OCI-LY1 (cell line): Measurements from ENCODE around the gene FRG2B.
"Not testable (repeated sequence)": the region's sequence is repeated elsewhere in the genome, so short reads cannot be mapped to it uniquely, and the experiment has no call there.

Source experiments
- H2AFZ ChIP-seq: fragments of 200-600 bp; sonication (generic), shearing (Covaris generic); 2 replicates; pipeline ENCODE4 v1.6.0; 2014; ENCODE audit warnings: antibody characterized with exemption, mild to moderate bottlenecking, low read length
- H3F3A ChIP-seq: fragments of 200-600 bp; sonication (generic), shearing (Covaris generic); 2 replicates; pipeline ENCODE4 v1.6.0; 2014; ENCODE audit warnings: mild to moderate bottlenecking, antibody characterized with exemption, low read length, moderate library complexity; ENCODE audit not compliant: insufficient read depth
- H3K27ac ChIP-seq: fragments of 200-600 bp; sonication (generic); 2 replicates; pipeline ENCODE4 v1.5.1; 2014; ENCODE audit warnings: low read length, mixed run types, mild to moderate bottlenecking, low read depth; ENCODE audit not compliant: poor library complexity, severe bottlenecking
- H3K27me3 ChIP-seq: fragments of 200-600 bp; sonication (generic); 2 replicates; pipeline ENCODE4 v1.6.0; 2014; ENCODE audit warnings: antibody characterized with exemption, mild to moderate bottlenecking, low read length, moderate library complexity; ENCODE audit not compliant: insufficient read depth
- H3K36me3 ChIP-seq: fragments of 200-600 bp; sonication (generic); 2 replicates; pipeline ENCODE4 v1.6.1; 2014; ENCODE audit warnings: mild to moderate bottlenecking, antibody characterized with exemption, low read length, moderate library complexity, mixed read lengths; ENCODE audit not compliant: insufficient read depth
- H3K4me1 ChIP-seq: fragments of 200-600 bp; sonication (generic); 2 replicates; pipeline ENCODE4 v1.5.1; 2014; ENCODE audit warnings: mild to moderate bottlenecking, low read length, moderate library complexity; ENCODE audit not compliant: insufficient read depth, severe bottlenecking
- H3K4me2 ChIP-seq: fragments of 200-600 bp; sonication (generic), shearing (Covaris generic); 2 replicates; pipeline ENCODE4 v1.6.1; 2014; ENCODE audit warnings: low read length
- H3K4me3 ChIP-seq: fragments of 200-600 bp; sonication (generic); 2 replicates; pipeline ENCODE4 v1.5.1; 2014; ENCODE audit warnings: low read length, low read depth, mild to moderate bottlenecking, mixed read lengths; ENCODE audit not compliant: poor library complexity, severe bottlenecking
- H3K79me2 ChIP-seq: fragments of 200-600 bp; shearing (Covaris generic); 2 replicates; pipeline ENCODE4 v1.6.1; 2016; ENCODE audit warnings: mixed run types, low read length, mixed read lengths; ENCODE audit not compliant: insufficient read depth
- H3K9ac ChIP-seq: fragments of 200-600 bp; sonication (generic), shearing (Covaris generic); 2 replicates; pipeline ENCODE4 v1.6.1; 2014; ENCODE audit warnings: mild to moderate bottlenecking, low read length, mixed read lengths
- H3K9me2 ChIP-seq: fragments of 200-600 bp; sonication (generic), shearing (Covaris generic); 2 replicates; pipeline ENCODE4 v1.6.1; 2014; ENCODE audit warnings: low read depth, mild to moderate bottlenecking, low read length, mixed read lengths
- H3K9me3 ChIP-seq: fragments of 200-600 bp; shearing (Covaris generic); 2 replicates; pipeline ENCODE4 v1.6.1; 2014; ENCODE audit warnings: low read length, mixed read lengths
- H4K20me1 ChIP-seq: fragments of 200-600 bp; sonication (generic), shearing (Covaris generic); 2 replicates; pipeline ENCODE4 v1.6.0; 2016; ENCODE audit warnings: mild to moderate bottlenecking, low read length; ENCODE audit not compliant: insufficient read depth
- CTCF ChIP-seq: fragments of 200-600 bp; sonication (generic), shearing (Covaris generic); IDR thresholded peaks from 2 replicates; pipeline ENCODE4 v1.5.1; 2017; ENCODE audit warnings: mild to moderate bottlenecking, antibody characterized with exemption, low read length, moderate library complexity, mixed read lengths
- EZH2 ChIP-seq: fragments of 200-600 bp; sonication (generic), shearing (Covaris generic); IDR thresholded peaks from 2 replicates; pipeline ENCODE4 v1.8.0; 2017; ENCODE audit warnings: borderline replicate concordance, mixed run types, mild to moderate bottlenecking, antibody characterized with exemption, low read length, moderate library complexity, mixed read lengths

The FRG2B gene

DNA sequence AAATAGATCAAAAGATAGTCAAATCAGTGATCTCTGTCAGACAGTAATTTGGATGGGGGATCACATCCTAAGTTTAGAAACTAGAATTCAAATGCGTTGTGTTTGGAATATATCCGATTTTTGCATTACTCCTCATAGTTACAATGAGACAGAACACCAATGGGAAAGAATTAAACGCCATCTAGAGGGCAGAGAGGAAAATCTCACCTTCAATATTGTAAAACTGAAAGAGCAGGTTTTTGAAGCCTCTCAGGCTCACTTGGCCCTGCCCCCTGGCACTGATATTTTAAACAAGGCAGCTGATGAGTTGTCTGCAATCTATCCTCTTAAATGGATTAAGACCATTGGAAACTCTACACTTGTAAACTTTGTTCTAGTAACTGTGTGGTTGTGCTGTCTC lies 17.7 kb downstream of the FRG2B start:
- Histone ChIP-seq H3K36me3 (no peaks in the 10 kb centered on the region), H3K79me2 (no peaks in the 10 kb centered on the region), H3K4me3 (no peak overlapping the region), H3K4me1 (peaks cover 8% of the 10 kb centered on the region), H3K4me2 (no peak overlapping the region), H2AFZ (no peak overlapping the region), H4K20me1 (no peaks in the 10 kb centered on the region), H3K9ac (no peak overlapping the region), H3K27me3 (peaks cover 8% of the 10 kb centered on the region; the same call in 1 of the 2 replicates), H3K9me2 (no peaks in the 10 kb centered on the region), H3F3A (no peaks in the 10 kb centered on the region), H3K9me3 (0 out of 2 replicates have a peak, but pooled peaks cover 2% of the 10 kb centered on the region), H3K27ac (no peak overlapping the region)
- TF ChIP-seq CTCF (peak; percentile 62; the same call in 1 of the 2 replicates), EZH2 (no peak)

DNA sequence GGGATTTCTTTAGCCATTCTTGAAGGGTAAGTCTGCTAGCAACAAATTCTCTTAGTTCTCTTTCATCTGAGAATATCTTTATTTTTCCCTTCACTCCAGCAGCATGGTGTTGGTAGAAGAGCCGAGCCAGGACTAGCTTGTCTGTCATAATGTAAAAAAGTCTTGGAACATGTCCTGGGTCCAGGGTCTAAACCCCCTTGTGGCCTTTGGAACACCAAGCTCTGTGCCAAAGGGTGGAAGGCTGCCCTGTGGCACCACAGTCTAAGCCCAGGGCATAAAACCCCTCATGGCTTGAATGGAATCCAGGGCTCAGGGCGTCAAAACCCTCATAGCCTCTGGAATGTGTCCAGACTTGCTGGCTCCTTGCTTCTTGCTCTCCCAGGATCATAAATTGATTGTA lies 23.2 kb downstream of the FRG2B start:
- not testable (repeated sequence) for H3K9me3 ChIP-seq, H3K9ac ChIP-seq

DNA sequence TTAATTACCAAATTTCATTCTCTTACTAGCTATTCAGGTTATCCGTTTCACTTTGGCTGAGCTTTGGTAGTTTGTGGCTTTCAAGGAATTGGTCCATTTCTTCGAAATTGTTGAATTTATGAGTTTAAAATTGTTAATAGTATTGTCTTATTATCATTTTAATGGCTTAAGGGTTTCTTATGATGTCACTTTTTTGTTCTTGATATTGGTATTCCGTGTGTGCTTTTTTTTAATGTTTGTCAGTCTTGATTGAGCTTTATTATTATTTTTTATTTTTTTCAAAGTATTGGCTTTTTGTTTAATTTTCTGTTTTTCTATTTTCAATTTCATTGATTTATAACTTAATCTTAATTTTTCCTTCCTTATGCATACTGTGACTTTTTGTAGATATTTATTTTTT lies 25.9 kb downstream of the FRG2B start:
- no peaks in the 10 kb centered on the region for H3K4me1 ChIP-seq
- H3K9me3 ChIP-seq, result no peaks in the 10 kb centered on the region
- H3K27me3 ChIP-seq, result no peaks in the 10 kb centered on the region
- H2AFZ ChIP-seq, result no peak overlapping the region
- H3K9ac ChIP-seq, result no peak overlapping the region
- H3K4me3 ChIP-seq, result no peak overlapping the region
- H3K79me2 ChIP-seq, result no peaks in the 10 kb centered on the region
- no peaks in the 10 kb centered on the region for H3F3A ChIP-seq
- no peaks in the 10 kb centered on the region for H3K36me3 ChIP-seq
- no peaks in the 10 kb centered on the region for H3K9me2 ChIP-seq
- no peak overlapping the region for H3K27ac ChIP-seq
- TF ChIP-seq EZH2 (no peak), CTCF (no peak)
- no peaks in the 10 kb centered on the region for H4K20me1 ChIP-seq
- H3K4me2 ChIP-seq, result no peak overlapping the region

More for the DNA sequence above, 23.2 kb downstream of the FRG2B start:
- H2AFZ ChIP-seq, H4K20me1 ChIP-seq, H3F3A ChIP-seq, H3K27ac ChIP-seq, H3K36me3 ChIP-seq, H3K27me3 ChIP-seq, H3K79me2 ChIP-seq, H3K9me2 ChIP-seq, H3K4me2 ChIP-seq, H3K4me1 ChIP-seq, H3K4me3 ChIP-seq: not testable (repeated sequence)

DNA sequence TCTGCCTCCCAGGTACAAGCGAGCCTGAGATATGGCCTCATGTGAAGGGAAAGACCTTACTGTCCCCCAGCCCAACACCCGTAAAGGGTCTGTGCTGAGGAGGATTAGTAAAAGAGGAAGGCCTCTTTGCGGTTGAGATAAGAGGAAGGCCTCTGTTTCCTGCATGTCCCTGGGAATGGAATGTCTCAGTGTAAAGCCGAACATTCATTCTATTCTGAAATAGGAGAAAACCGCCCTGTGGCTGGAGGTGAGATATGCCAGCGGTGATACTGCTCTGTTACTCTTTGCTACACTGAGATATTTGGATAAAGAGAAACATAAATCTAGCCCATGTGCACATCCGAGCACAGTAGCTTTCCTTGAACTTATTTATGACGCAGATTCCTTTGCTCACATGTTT lies 26.7 kb downstream of the FRG2B start:
- H2AFZ ChIP-seq, H3K4me3 ChIP-seq, H3F3A ChIP-seq, H3K27ac ChIP-seq, H3K9me2 ChIP-seq, H3K9me3 ChIP-seq, H3K79me2 ChIP-seq, H3K4me1 ChIP-seq, H4K20me1 ChIP-seq, H3K36me3 ChIP-seq, H3K4me2 ChIP-seq, H3K27me3 ChIP-seq, H3K9ac ChIP-seq: not testable (repeated sequence)
